ENCODE measurements around the gene MAST1. TPM values are rescaled to one million over a fixed set of nuclear protein-coding genes. Genes with fewer than 3 reads are reported as not detected.

Gene MAST1
- total RNA-seq, 5 donors from 2014 or later (not counting 1 experiment from before 2014, with no cell fraction given) = 0.29 to 0.75 (median 0.43) TPM

GRCh38 chr19:12872255-12872654 is 33.9 kb downstream of the MAST1 start:
- no peak overlapping the region for H3K27ac ChIP-seq (ENCODE audit: low read length)
- H3K9me3 ChIP-seq = no peaks in the 10 kb centered on the region
- Mint-ChIP-seq H3K9me3 (peaks cover 0 to 4% (median 0%) of the 10 kb centered on the region in 3 donors), H3K36me3 (peaks cover 26% of the 10 kb centered on the region), H3K27ac (peak overlapping the region in 1 of 2 donors; percentile 22), H3K27me3 (peaks cover 0 to under 1% of the 10 kb centered on the region in 2 donors), H3K4me1 (peaks cover under 1 to 10% (median 1%) of the 10 kb centered on the region in 3 donors), H3K4me3 (peak overlapping the region in 1 of 3 donors; percentile 18)
- ATAC-seq (replicated peaks in 1 of 4) (no peak), DNase-seq (no peak)
- no peak overlapping the region for H3K4me3 ChIP-seq (ENCODE audit: control insufficient read depth in 1 of 2, extremely low read depth in 1 of 2, low read length in 1 of 2)
- H3K36me3 ChIP-seq (ENCODE audit: control insufficient read depth in 2 of 2, extremely low read depth in 1 of 2, insufficient read depth in 1 of 2, low read length in 1 of 2) = peaks cover 3 to 22% of the 10 kb centered on the region in 2 donors
- POLR2A ChIA-PET = interaction anchor here (0.5 to 0.6 kb wide), 2 partner anchors 112 to 140 kb away, joined by 4 to 7 read pairs; no protein-coding TSS in a partner anchor
- H3K27me3 ChIP-seq (replicated peaks in 1 of 2; ENCODE audit: control insufficient read depth in 2 of 2, extremely low read depth in 1 of 2, insufficient read depth in 2 of 2, low read length in 1 of 2) = peaks cover 0 to 15% of the 10 kb centered on the region in 2 experiments
- CTCF ChIA-PET = interaction anchor here (0.6 to 1.1 kb wide), 2 partner anchors 7 to 13 kb away, joined by 3 to 12 read pairs; no protein-coding TSS in a partner anchor
- peaks cover 3 to 11% of the 10 kb centered on the region in 2 experiments for H3K4me1 ChIP-seq (ENCODE audit: control insufficient read depth in 1 of 2, extremely low read depth in 1 of 2, insufficient read depth in 2 of 2, low read length in 2 of 2)
- 83% methylated on average over 1 of the region's 5 CpGs for WGBS (ENCODE audit: insufficient coverage)

DNA sequence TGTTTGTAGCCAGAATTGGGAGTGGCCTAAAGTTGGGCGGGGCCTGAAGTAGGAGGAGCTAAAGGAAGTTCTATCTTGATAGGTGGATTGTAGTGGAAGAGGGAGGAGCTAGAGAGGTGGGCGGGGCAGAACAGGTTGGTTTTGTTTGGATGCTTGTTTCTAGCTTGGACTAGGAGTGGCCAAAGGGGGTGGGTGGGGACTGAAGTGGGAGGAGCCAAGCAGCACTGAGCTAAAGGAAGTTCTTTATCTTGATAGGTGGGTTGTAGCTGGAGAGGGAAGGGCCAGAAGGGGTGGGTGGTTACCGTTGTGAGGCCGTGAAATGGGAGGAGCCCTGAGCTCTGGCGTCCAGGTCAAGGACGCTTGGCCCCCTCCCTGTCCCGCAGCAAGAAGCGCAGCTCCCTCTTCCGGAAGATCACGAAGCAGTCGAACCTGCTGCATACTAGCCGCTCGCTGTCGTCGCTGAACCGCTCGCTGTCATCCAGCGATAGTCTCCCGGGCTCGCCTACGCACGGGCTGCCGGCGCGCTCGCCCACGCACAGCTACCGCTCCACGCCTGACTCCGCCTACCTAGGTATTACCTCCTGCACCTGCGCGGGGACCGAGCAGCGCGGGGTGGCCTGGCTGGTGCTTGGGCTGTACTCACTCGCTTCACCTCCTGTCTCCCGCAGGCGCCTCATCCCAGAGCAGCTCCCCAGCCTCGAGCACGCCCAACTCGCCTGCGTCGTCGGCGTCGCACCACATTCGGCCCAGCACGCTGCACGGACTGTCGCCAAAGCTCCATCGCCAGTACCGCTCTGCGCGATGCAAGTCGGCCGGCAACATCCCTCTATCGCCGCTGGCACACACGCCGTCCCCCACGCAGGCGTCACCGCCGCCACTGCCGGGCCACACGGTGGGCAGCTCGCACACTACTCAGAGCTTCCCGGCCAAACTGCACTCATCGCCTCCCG is 34.9 kb downstream of the MAST1 start:
- WGBS (ENCODE audit: insufficient coverage) = 86% methylated on average over 70 of the region's 70 CpGs
- H3K4me3 ChIP-seq (ENCODE audit: control insufficient read depth in 1 of 2, extremely low read depth in 1 of 2, low read length in 1 of 2) = peak overlapping the region; percentile 24 to 54
- POLR2A ChIA-PET = interaction anchor here in 1 of 2 donors (0.7 kb wide), 2 partner anchors 9 to 26 kb away, joined by 5 to 8 read pairs; no protein-coding TSS in a partner anchor

DNA sequence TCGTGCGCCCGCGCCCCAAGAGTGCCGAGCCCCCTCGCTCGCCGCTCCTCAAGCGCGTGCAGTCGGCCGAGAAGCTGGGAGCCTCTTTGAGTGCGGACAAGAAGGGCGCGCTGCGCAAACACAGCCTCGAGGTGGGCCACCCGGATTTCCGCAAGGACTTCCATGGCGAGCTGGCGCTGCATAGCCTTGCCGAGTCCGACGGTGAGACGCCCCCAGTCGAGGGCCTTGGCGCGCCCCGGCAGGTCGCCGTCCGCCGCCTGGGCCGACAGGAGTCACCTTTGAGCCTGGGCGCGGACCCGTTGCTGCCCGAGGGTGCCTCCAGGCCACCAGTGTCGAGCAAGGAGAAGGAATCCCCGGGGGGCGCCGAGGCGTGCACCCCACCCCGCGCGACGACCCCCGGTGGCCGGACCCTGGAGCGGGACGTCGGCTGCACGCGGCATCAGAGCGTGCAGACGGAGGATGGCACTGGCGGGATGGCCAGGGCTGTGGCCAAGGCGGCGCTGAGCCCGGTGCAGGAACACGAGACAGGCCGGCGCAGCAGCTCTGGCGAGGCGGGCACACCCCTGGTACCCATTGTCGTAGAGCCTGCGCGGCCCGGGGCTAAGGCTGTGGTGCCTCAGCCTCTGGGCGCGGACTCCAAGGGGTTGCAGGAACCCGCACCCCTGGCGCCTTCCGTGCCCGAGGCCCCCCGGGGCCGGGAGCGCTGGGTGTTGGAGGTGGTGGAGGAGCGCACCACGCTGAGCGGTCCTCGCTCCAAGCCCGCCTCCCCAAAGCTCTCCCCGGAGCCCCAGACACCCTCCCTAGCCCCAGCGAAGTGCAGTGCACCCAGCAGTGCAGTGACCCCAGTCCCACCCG is 35.8 kb downstream of the MAST1 start:
- peaks cover 11 to 35% of the 10 kb centered on the region in 2 donors for H3K36me3 ChIP-seq (ENCODE audit: control insufficient read depth in 2 of 2, extremely low read depth in 1 of 2, insufficient read depth in 1 of 2, low read length in 1 of 2)
- H3K27ac Mint-ChIP-seq = no peak overlapping the region
- H3K4me3 Mint-ChIP-seq = peak overlapping the region in 1 of 3 donors; percentile 64
- H3K4me1 Mint-ChIP-seq = peaks cover 0 to 11% (median 4%) of the 10 kb centered on the region in 3 donors
- H3K36me3 Mint-ChIP-seq = peaks cover 34% of the 10 kb centered on the region
- peak overlapping the region in 1 of 2 donors; percentile 54 for H3K4me3 ChIP-seq (ENCODE audit: control insufficient read depth in 1 of 2, extremely low read depth in 1 of 2, low read length in 1 of 2)
- no peaks in the 10 kb centered on the region for H3K9me3 ChIP-seq
- H3K27me3 Mint-ChIP-seq = no peaks in the 10 kb centered on the region
- ATAC-seq (replicated peaks in 1 of 4) = no peak
- ChIA-PET CTCF (interaction anchor here (0.5 to 1.1 kb wide), 3 partner anchors 9 to 102 kb away, joined by 3 read pairs; no protein-coding TSS in a partner anchor), POLR2A (no interaction called here)
- H3K9me3 Mint-ChIP-seq = peaks cover 0 to 4% (median 0%) of the 10 kb centered on the region in 3 donors
- no peak for DNase-seq
- 94% methylated on average over 42 of the region's 86 CpGs for WGBS (ENCODE audit: insufficient coverage)
- H3K27me3 ChIP-seq (replicated peaks in 1 of 2; ENCODE audit: control insufficient read depth in 2 of 2, extremely low read depth in 1 of 2, insufficient read depth in 2 of 2, low read length in 1 of 2) = no peaks in the 10 kb centered on the region
- peaks cover 0 to 5% of the 10 kb centered on the region in 2 experiments for H3K4me1 ChIP-seq (ENCODE audit: control insufficient read depth in 1 of 2, extremely low read depth in 1 of 2, insufficient read depth in 2 of 2, low read length in 2 of 2)
- no peak overlapping the region for H3K27ac ChIP-seq (ENCODE audit: low read length)

More for the DNA sequence above, 34.9 kb downstream of the MAST1 start:
- Mint-ChIP-seq H3K36me3 (peaks cover 30% of the 10 kb centered on the region), H3K27me3 (no peaks in the 10 kb centered on the region), H3K27ac (peak overlapping the region in 1 of 2 donors; percentile 52), H3K9me3 (peaks cover 0 to 4% (median 0%) of the 10 kb centered on the region in 3 donors), H3K4me1 (peaks cover 0 to 7% (median 0%) of the 10 kb centered on the region in 3 donors), H3K4me3 (peak overlapping the region; percentile 28 to 64 (median 33))
- Histone ChIP-seq H3K36me3 (ENCODE audit: control insufficient read depth in 2 of 2, extremely low read depth in 1 of 2, insufficient read depth in 1 of 2, low read length in 1 of 2) (peaks cover 6 to 30% of the 10 kb centered on the region in 2 donors), H3K9me3 (no peaks in the 10 kb centered on the region), H3K4me1 (ENCODE audit: control insufficient read depth in 1 of 2, extremely low read depth in 1 of 2, insufficient read depth in 2 of 2, low read length in 2 of 2) (peaks cover 0 to 5% of the 10 kb centered on the region in 2 experiments), H3K27ac (ENCODE audit: low read length) (no peak overlapping the region), H3K27me3 (replicated peaks in 1 of 2; ENCODE audit: control insufficient read depth in 2 of 2, extremely low read depth in 1 of 2, insufficient read depth in 2 of 2, low read length in 1 of 2) (peaks cover 0 to 6% of the 10 kb centered on the region in 2 experiments)
- CTCF ChIA-PET = interaction anchor here (0.6 to 1.1 kb wide), 7 partner anchors 10 to 729 kb away, joined by 3 to 12 read pairs (median 3); no protein-coding TSS in a partner anchor
- peak; percentile 45 to 78 (median 68) for ATAC-seq (replicated peaks in 1 of 4)
- peak; percentile 25 to 82 (median 62) for DNase-seq

- Histone ChIP-seq H3K4me1 (ENCODE audit: control insufficient read depth in 1 of 2, extremely low read depth in 1 of 2, insufficient read depth in 2 of 2, low read length in 2 of 2) (peaks cover 0 to 10% of the 10 kb centered on the region in 2 experiments), H3K4me3 (ENCODE audit: control insufficient read depth in 1 of 2, extremely low read depth in 1 of 2, low read length in 1 of 2) (no peak overlapping the region), H3K27ac (ENCODE audit: low read length) (no peak overlapping the region), H3K27me3 (replicated peaks in 1 of 2; ENCODE audit: control insufficient read depth in 2 of 2, extremely low read depth in 1 of 2, insufficient read depth in 2 of 2, low read length in 1 of 2) (no peaks in the 10 kb centered on the region), H3K9me3 (no peaks in the 10 kb centered on the region), H3K36me3 (ENCODE audit: control insufficient read depth in 2 of 2, extremely low read depth in 1 of 2, insufficient read depth in 1 of 2, low read length in 1 of 2) (peaks cover 11 to 35% of the 10 kb centered on the region in 2 donors)
- no peaks in the 10 kb centered on the region for H3K27me3 Mint-ChIP-seq
- peaks cover 6 to 17% (median 11%) of the 10 kb centered on the region in 3 donors for H3K4me1 Mint-ChIP-seq
- H3K9me3 Mint-ChIP-seq = peaks cover 0 to 4% (median 0%) of the 10 kb centered on the region in 3 donors
- CTCF ChIA-PET = interaction anchor here in 1 of 2 donors (2.0 kb wide), 1 partner anchor 10 kb away, joined by 4 read pairs; no protein-coding TSS in a partner anchor
- ATAC-seq (replicated peaks in 1 of 4) = no peak
- POLR2A ChIA-PET = interaction anchor here in 1 of 2 donors (0.6 kb wide), 1 partner anchor 143 kb away, joined by 7 read pairs; no protein-coding TSS in a partner anchor
- no peak overlapping the region for H3K27ac Mint-ChIP-seq
- peaks cover 34% of the 10 kb centered on the region for H3K36me3 Mint-ChIP-seq
- no peak overlapping the region for H3K4me3 Mint-ChIP-seq
- no peak for DNase-seq
- WGBS (ENCODE audit: insufficient coverage) = 87% methylated on average over 3 of the region's 6 CpGs
These were observed 36.8 kb downstream of the MAST1 start for GRCh38 chr19:12875086-12875485.

- Histone ChIP-seq H3K27ac (ENCODE audit: low read length) (peak overlapping the region; percentile 43), H3K4me1 (ENCODE audit: control insufficient read depth in 1 of 2, extremely low read depth in 1 of 2, insufficient read depth in 2 of 2, low read length in 2 of 2) (peaks cover 3 to 34% of the 10 kb centered on the region in 2 experiments), H3K27me3 (replicated peaks in 1 of 2; ENCODE audit: control insufficient read depth in 2 of 2, extremely low read depth in 1 of 2, insufficient read depth in 2 of 2, low read length in 1 of 2) (peaks cover 0 to 8% of the 10 kb centered on the region in 2 experiments), H3K9me3 (no peaks in the 10 kb centered on the region), H3K36me3 (ENCODE audit: control insufficient read depth in 2 of 2, extremely low read depth in 1 of 2, insufficient read depth in 1 of 2, low read length in 1 of 2) (peaks cover 10 to 27% of the 10 kb centered on the region in 2 donors), H3K4me3 (ENCODE audit: control insufficient read depth in 1 of 2, extremely low read depth in 1 of 2, low read length in 1 of 2) (peak overlapping the region; percentile 51 to 80)
- peak overlapping the region; percentile 74 to 90 (median 86) for H3K4me3 Mint-ChIP-seq
- ChIA-PET POLR2A (interaction anchor here in 1 of 2 donors (0.6 kb wide), 1 partner anchor 16 kb away, joined by 3 read pairs; no protein-coding TSS in a partner anchor), CTCF (interaction anchor here (0.6 to 0.7 kb wide), 5 partner anchors 11 to 1286 kb away, joined by 4 to 9 read pairs (median 5); no protein-coding TSS in a partner anchor)
- H3K4me1 Mint-ChIP-seq = peaks cover 27 to 35% (median 29%) of the 10 kb centered on the region in 3 donors
- no peaks in the 10 kb centered on the region for H3K9me3 Mint-ChIP-seq
- WGBS (ENCODE audit: insufficient coverage) = 13% methylated on average over 17 of the region's 29 CpGs
- H3K27me3 Mint-ChIP-seq = peaks cover 0 to 2% of the 10 kb centered on the region in 2 donors
- H3K27ac Mint-ChIP-seq = peak overlapping the region; percentile 30 to 84
- ATAC-seq (replicated peaks in 1 of 4) (peak; percentile 1 to 14 (median 10)), DNase-seq (peak in 1 of 35 experiments; percentile 24)
- H3K36me3 Mint-ChIP-seq = peaks cover 14% of the 10 kb centered on the region
These were observed 42.3 kb downstream of the MAST1 start for GRCh38 chr19:12880551-12881171.

Data from T-cell (primary cell).